HG03354 (cell line): ENCODE measurements around the gene AFAP1L1.

Experiments used
- ATAC-seq: cut with Tn5 transposase; IDR thresholded peaks from one replicate; pipeline ENCODE4 v1.9.1; 2021; ENCODE audit warnings: mild to moderate bottlenecking; ENCODE audit not compliant: unreplicated experiment, poor library complexity, severe bottlenecking

The AFAP1L1 gene

GRCh38 chr5:149304195-149305078 lies 32.8 kb downstream of the AFAP1L1 start:
- no peak for ATAC-seq

- no peak for ATAC-seq
These were observed 37.7 kb downstream of the AFAP1L1 start for GRCh38 chr5:149309354-149309753.

GRCh38 chr5:149310488-149310887 lies 38.8 kb downstream of the AFAP1L1 start:
- no peak for ATAC-seq

GRCh38 chr5:149310947-149311658 lies 39.4 kb downstream of the AFAP1L1 start:
- no peak for ATAC-seq

- no peak for ATAC-seq
These were observed 41.6 kb downstream of the AFAP1L1 start for GRCh38 chr5:149313151-149313841.

- no peak for ATAC-seq
These were observed 43.0 kb downstream of the AFAP1L1 start for GRCh38 chr5:149314571-149315111.

GRCh38 chr5:149315753-149316152 lies 44.1 kb downstream of the AFAP1L1 start:
- ATAC-seq = no peak

GRCh38 chr5:149317281-149318048 lies 45.8 kb downstream of the AFAP1L1 start:
- ATAC-seq = peak; percentile 81

GRCh38 chr5:149319174-149319573 lies 47.5 kb downstream of the AFAP1L1 start:
- no peak for ATAC-seq

GRCh38 chr5:149320791-149321330 lies 49.2 kb downstream of the AFAP1L1 start:
- ATAC-seq = no peak

GRCh38 chr5:149322518-149322917 lies 50.9 kb downstream of the AFAP1L1 start:
- no peak for ATAC-seq

GRCh38 chr5:149323210-149323609 lies 51.6 kb downstream of the AFAP1L1 start:
- no peak for ATAC-seq

GRCh38 chr5:149323621-149324205 lies 52.1 kb downstream of the AFAP1L1 start:
- no peak for ATAC-seq

GRCh38 chr5:149324641-149325040 lies 53.0 kb downstream of the AFAP1L1 start:
- no peak for ATAC-seq

GRCh38 chr5:149325166-149325735 lies 53.6 kb downstream of the AFAP1L1 start:
- no peak for ATAC-seq

GRCh38 chr5:149325894-149326293 lies 54.2 kb downstream of the AFAP1L1 start:
- ATAC-seq = no peak

GRCh38 chr5:149326611-149327010 lies 55.0 kb downstream of the AFAP1L1 start:
- no peak for ATAC-seq

- ATAC-seq = no peak
These were observed 56.5 kb downstream of the AFAP1L1 start for GRCh38 chr5:149328177-149328576.
